ENCODE results near the gene EPHA8. TPM values are rescaled to one million over a fixed set of nuclear protein-coding genes. Genes with fewer than 3 reads are reported as not detected.

Gene EPHA8
- total and polyA plus RNA-seq, 2 of the 13 experiments (the other 11 are each of a cell fraction or from before 2014, with no cell fraction given), result not detected

GRCh38 chr1:22611530-22611947 lies 48.2 kb downstream of the EPHA8 start (continued):
- TF ChIP-seq TFDP2 (CRISPR knock-in tag; IDR thresholded peaks at IDR 0.05) (no peak), CAMTA2 (CRISPR knock-in tag; IDR thresholded peaks at IDR 0.05; ENCODE audit: borderline replicate concordance) (no peak), HDAC1 (CRISPR knock-in tag; IDR thresholded peaks at IDR 0.05) (no peak), CREM (IDR thresholded peaks at IDR 0.05) (no peak), CREM (CRISPR knock-in tag; IDR thresholded peaks at IDR 0.05) (no peak), SP5 (CRISPR knock-in tag; IDR thresholded peaks at IDR 0.05; ENCODE audit: borderline replicate concordance, low read depth) (no peak), PCBP2 (optimal IDR thresholded peaks at IDR 0.05; ENCODE audit: low read depth, low read length, poor library complexity, severe bottlenecking) (no peak), CC2D1A (CRISPR knock-in tag; IDR thresholded peaks at IDR 0.05) (no peak), NCOA1 (CRISPR knock-in tag; IDR thresholded peaks at IDR 0.05) (no peak), TAF1 (CRISPR knock-in tag; IDR thresholded peaks at IDR 0.05) (no peak), ATF6 (CRISPR knock-in tag; conservative IDR thresholded peaks at IDR 0.05) (0 out of 2 replicates have a peak, but pooled peaks have one; percentile 78), AGO1 (IDR thresholded peaks at IDR 0.05; ENCODE audit: low read depth, low read length, poor library complexity, severe bottlenecking) (no peak), ZNF713 (CRISPR knock-in tag; IDR thresholded peaks at IDR 0.05) (no peak), SALL1 (CRISPR knock-in tag; IDR thresholded peaks at IDR 0.05) (peak; percentile 88), FOXA1 (IDR thresholded peaks at IDR 0.05) (no peak), FOXA1 (CRISPR knock-in tag; IDR thresholded peaks at IDR 0.05) (no peak), CHD4 (IDR thresholded peaks at IDR 0.05; ENCODE audit: borderline replicate concordance, low read length) (no peak)
- TF ChIP-seq, protein P1, sequence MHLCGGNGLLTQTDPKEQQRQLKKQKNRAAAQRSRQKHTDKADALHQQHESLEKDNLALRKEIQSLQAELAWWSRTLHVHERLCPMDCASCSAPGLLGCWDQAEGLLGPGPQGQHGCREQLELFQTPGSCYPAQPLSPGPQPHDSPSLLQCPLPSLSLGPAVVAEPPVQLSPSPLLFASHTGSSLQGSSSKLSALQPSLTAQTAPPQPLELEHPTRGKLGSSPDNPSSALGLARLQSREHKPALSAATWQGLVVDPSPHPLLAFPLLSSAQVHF (CRISPR knock-in tag; IDR thresholded peaks at IDR 0.05), result no peak
- TF ChIP-seq, protein P2, sequence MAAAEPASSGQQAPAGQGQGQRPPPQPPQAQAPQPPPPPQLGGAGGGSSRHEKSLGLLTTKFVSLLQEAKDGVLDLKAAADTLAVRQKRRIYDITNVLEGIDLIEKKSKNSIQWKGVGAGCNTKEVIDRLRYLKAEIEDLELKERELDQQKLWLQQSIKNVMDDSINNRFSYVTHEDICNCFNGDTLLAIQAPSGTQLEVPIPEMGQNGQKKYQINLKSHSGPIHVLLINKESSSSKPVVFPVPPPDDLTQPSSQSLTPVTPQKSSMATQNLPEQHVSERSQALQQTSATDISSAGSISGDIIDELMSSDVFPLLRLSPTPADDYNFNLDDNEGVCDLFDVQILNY (CRISPR knock-in tag; conservative IDR thresholded peaks at IDR 0.05), result no peak; the same call in 1 of the 2 replicates
- TF ChIP-seq, protein P3, sequence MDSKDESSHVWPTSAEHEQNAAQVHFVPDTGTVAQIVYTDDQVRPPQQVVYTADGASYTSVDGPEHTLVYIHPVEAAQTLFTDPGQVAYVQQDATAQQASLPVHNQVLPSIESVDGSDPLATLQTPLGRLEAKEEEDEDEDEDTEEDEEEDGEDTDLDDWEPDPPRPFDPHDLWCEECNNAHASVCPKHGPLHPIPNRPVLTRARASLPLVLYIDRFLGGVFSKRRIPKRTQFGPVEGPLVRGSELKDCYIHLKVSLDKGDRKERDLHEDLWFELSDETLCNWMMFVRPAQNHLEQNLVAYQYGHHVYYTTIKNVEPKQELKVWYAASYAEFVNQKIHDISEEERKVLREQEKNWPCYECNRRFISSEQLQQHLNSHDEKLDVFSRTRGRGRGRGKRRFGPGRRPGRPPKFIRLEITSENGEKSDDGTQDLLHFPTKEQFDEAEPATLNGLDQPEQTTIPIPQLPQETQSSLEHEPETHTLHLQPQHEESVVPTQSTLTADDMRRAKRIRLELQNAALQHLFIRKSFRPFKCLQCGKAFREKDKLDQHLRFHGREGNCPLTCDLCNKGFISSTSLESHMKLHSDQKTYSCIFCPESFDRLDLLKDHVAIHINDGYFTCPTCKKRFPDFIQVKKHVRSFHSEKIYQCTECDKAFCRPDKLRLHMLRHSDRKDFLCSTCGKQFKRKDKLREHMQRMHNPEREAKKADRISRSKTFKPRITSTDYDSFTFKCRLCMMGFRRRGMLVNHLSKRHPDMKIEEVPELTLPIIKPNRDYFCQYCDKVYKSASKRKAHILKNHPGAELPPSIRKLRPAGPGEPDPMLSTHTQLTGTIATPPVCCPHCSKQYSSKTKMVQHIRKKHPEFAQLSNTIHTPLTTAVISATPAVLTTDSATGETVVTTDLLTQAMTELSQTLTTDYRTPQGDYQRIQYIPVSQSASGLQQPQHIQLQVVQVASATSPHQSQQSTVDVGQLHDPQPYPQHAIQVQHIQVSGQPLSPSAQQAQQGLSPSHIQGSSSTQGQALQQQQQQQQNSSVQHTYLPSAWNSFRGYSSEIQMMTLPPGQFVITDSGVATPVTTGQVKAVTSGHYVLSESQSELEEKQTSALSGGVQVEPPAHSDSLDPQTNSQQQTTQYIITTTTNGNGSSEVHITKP (CRISPR knock-in tag; IDR thresholded peaks at IDR 0.05; ENCODE audit: low read depth), result no peak
- TF ChIP-seq, protein P4, sequence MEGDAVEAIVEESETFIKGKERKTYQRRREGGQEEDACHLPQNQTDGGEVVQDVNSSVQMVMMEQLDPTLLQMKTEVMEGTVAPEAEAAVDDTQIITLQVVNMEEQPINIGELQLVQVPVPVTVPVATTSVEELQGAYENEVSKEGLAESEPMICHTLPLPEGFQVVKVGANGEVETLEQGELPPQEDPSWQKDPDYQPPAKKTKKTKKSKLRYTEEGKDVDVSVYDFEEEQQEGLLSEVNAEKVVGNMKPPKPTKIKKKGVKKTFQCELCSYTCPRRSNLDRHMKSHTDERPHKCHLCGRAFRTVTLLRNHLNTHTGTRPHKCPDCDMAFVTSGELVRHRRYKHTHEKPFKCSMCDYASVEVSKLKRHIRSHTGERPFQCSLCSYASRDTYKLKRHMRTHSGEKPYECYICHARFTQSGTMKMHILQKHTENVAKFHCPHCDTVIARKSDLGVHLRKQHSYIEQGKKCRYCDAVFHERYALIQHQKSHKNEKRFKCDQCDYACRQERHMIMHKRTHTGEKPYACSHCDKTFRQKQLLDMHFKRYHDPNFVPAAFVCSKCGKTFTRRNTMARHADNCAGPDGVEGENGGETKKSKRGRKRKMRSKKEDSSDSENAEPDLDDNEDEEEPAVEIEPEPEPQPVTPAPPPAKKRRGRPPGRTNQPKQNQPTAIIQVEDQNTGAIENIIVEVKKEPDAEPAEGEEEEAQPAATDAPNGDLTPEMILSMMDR (CRISPR knock-in tag; IDR thresholded peaks at IDR 0.05), result no peak
